Measurements from ENCODE around the gene PTGES2.
A peak's percentile ranks its signal among the peaks of the same experiment; 100 is the strongest.

PTGES2 gene

DNA sequence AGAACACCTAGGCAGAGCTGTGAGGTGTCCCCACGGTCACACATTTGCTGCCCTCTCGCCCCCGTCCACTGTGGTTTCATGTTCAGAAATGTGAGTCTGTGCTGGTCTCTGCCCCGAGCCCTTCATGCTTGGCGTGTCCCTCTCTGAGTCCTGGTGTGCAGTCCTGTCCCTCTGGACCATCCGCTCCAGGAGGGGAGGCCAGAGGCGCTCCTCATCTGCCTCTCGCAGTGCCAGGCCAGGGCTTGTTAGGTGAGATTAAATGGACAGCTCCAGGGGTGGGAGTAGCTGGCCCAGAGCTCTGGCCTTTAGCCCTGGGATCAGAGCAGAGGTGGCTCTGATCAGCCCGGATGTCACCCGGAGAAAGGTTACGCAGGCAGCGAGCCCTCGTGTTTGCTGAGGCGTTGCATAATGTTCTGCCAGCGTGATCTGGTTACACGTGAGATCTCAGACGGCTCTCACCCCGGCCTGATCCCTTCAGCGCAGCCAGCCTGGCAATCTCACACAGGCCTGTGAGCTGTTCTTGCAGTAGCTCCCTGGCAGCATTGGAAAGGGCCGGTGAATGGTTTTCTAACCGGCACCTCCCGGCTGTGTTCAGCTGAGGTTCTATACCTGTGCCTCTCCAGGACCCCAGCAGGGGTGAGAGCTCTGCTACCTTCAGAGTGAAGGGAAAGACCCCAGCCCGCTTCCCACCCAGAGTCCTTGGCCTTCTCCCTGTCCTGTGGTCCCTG, 24.5 kb downstream of the PTGES2 start:
- no peak for DNase-seq

DNA sequence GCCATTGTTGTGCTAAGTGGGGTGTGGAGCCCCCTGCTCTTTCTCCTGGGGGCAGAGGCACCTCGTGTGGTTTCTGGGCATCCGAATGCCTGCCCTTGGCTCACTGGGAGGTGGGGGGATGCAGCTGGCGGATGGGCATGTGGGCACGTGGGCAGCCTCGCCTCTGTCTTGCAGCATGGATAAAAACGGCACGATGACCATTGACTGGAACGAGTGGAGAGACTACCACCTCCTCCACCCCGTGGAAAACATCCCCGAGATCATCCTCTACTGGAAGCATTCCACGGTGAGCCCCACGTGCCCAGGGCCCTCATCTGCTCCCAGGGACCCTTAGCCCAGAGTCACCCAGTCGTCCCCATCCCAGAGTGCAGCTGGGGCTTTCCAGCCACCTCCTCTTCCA, 25.3 kb downstream of the PTGES2 start:
- no peak for DNase-seq

DNA sequence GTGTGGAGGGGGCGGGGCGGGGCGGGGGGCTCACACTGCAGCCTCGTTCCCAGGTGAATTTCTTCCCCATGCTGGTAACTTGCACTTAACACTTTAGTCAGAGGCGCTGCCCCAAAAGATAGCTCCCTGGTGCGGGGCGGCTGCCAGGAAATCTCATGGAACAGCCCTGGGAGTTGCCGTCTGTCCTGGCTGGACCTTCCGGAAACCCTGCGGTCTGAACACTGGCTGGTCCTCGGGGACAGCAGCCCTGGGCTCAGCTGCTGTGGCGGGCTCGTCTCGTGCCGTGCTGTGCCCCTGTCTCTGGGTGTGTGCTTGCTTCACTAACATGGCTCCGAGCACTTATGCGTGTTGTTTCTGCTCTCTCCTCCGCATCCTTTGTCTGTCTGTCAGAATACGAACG, 25.8 kb downstream of the PTGES2 start:
- no peak for DNase-seq

DNA sequence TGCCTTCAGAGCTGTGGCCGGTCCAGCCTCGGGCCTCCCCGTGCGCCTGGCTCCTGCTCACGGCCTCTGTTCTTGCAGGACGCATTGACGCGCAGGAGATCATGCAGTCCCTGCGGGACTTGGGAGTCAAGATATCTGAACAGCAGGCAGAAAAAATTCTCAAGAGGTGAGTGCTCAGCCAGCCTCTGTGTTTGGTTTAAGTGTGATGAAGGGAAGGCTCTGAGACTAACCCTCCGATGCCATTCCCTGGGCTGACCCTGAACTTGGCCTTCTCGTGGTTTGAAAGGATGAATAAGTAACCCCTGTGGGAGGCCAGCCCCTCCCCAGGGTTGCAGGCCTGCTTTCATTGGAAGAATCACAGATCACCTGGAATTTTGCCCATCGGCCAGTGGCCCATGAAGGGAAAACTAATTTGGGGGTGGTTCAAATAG, 26.3 kb downstream of the PTGES2 start:
- DNase-seq: no peak

DNA sequence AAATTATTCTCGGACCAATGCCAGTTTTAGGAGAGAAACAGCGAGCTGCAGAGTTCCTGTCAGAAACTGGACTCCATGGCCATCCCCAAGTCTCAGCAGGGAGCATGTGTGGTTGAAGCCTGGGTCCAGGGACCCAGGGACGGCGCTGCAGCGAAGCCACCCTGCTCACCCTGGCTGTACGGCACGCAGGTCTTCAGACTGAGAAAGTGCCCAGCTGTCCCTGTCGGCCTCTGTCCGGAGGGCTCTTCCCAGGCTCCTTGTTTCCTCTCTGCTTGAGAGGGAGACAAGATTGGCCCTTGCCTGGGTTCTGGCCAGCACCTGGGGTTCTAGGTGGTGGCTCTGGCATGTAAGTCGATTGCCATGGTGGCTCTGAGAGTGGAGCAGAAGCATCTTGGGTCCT, 26.9 kb downstream of the PTGES2 start:
- no peak for DNase-seq

DNA sequence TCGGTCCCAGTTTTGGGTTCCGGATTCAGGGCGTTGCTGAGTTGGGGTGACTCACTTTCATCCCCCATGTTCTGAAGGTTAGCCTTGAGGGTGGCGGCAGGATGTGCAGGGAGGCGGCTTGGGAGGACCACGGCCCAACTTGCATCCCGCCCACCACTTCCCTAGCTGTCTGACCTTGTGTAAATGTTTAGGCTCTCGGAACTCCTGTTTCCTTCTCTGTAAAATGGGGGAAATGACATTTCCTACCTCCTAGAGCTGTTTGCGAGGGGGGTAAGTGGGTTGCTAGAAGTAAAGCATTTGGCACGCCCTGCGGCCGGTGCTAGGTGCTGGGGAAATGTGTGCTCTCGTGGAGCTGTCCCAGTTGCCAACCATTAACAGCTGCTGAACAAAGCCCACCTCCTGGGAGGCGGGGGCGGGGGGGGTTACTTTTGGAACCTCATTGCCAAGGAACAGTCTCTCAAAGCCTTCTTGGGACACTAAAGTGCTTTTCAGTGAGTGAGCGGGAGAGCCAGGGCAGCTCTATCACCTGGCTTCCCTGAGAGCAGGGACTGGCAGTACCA, 27.5 kb downstream of the PTGES2 start:
- no peak for DNase-seq

DNA sequence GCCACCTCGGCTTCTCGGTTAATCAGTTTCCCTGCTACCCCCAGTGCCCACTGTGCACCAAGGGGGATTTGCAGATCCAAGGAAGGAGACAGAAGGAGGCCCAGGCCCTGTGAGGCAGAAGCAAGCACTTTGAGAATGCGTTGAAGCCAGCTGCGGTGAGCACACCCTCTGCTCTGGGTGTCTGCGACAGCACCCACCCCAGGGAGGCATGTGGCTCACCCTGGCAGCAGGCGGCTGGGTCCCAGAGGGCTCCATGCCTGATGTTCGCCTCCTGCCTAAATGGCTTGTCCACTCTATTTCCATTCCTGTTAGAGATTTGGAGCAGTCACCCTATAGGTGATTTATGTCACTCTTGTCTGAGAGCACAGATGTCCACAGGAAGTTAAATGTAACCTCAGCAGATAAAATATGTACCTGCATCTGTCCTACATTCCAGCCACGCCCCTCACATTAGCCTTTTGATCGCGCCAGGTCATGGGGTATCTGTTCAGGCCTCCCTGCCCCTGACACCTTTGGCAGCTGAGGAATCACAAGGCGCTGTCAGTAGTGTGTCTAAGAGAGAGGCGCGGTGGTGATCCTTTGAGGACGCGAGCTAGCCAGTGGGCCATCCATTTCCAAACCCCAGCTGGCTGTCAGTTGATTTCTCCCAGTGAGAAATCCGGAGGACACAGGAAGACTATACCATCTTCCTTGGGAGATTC, 28.1 kb downstream of the PTGES2 start:
- DNase-seq: no peak

DNA sequence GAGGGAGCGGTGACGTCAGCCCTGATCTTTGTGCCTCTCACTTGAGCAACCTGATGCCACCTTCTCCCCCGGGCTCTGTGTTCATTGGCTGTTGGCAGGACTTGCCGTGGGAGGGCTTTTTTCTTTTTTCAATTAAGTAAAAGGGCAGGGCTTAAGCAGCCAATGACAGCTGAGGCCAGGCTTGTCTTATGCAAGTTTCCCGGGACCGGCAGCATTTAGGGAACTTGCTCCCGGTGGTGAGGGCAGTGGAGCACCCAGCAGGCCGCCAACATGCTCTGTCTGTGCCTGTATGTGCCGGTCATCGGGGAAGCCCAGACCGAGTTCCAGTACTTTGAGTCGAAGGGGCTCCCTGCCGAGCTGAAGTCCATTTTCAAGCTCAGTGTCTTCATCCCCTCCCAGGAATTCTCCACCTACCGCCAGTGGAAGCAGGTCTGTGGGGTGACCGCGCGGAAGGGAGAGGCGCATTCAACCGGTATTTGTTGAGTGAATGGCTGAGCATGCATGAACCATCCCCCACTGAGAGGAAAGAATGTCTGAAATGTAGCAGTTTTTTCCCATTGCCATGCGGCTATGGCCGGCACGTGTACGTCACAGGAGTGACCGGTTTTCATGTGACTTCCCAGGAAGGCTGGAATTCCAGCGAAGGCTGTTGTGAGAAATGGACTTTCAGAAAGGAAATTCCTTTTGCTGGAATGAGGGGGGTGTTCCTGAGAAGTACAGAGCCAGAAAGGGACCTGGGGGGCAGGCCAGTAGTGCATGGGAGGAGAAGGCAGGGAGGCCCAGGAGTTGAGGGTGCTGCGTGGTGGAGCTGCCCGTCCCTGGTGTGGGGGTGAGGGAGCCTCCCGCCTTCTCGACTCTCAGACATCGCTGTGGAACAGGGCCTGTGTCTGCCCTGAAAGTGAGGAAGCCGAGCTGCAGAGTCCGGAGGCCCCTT, 29.0 kb downstream of the PTGES2 start:
- DNase-seq: peak; percentile 64 to 71

DNA sequence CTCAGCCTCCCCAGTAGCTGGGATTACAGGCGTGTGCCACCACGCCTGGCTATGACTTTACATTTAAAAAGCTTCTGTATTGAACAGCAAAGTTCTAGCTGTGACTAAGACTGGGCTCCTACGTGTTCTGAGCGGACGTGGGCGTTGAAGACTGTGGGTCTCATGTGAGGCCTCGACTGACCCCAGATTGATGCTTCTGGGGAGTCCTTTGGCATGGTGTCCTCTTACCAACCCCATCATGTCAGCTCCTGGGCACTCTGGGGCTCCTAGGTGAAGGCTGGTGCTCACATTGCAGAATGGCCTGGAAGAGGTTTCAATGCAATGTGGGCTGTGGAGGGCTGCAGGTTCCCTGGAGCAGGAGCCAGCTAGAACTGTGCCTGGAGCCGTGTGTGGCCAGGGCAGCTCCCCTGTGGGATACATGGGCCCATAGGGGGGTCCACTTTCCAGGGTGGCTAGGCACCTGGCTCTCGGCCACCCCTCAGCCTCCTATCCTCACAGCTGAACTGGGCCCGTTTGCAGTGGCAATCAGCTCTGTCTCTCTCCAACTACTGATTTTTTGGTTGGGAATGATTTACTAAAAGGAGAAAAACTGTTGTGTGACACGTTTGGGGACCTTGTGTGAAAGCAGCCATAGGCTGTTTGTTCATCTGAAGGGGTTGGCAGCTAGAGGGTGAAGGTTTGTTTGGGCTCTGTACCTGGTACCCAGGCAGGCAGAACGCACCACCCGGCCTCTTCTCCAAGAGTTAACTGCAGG, 29.8 kb downstream of the PTGES2 start:
- no peak for DNase-seq

DNA sequence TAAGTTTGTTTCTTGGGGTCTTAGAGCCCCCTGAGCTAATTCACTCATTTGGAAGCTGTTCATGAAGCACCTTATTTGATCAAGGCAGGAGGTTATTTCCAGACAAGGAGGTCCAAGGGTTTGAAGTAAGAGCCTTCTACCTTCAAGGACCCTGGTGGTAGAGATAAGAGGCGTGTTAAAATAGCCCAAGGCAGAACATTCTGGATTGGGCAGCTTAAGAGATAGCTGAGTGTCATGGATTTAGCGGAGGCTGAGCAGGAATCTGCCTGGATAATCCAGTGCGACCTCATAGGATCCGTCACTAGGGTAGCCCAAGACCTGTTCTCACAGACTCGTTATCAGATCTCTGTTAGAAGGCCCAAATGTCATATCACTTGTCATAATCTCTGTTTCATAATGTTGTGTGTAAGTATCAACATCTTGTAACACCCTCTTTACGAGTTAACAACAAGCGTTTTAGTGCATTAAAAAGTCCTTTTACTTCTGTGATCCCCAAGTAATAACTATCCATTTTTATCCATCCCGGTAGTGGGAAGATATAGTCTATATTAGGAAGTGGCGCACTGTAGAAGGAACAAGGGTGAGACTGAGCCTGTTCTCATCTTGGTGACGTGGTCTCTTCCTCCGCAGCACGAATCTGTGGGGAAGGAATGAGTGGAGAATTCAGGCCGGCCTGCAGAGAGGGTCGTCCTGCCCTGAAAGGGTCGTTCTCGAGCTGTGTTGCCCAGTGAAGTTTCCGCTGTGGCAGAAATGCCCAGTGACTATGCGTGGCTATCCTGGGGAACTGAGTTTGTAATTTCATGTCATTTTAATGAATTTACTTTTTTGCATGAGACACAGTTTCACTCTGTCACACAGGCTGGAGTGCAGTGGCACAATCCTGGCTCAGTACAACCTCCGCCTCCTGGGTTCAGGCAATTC, 30.7 kb downstream of the PTGES2 start:
- no peak for DNase-seq

DNA sequence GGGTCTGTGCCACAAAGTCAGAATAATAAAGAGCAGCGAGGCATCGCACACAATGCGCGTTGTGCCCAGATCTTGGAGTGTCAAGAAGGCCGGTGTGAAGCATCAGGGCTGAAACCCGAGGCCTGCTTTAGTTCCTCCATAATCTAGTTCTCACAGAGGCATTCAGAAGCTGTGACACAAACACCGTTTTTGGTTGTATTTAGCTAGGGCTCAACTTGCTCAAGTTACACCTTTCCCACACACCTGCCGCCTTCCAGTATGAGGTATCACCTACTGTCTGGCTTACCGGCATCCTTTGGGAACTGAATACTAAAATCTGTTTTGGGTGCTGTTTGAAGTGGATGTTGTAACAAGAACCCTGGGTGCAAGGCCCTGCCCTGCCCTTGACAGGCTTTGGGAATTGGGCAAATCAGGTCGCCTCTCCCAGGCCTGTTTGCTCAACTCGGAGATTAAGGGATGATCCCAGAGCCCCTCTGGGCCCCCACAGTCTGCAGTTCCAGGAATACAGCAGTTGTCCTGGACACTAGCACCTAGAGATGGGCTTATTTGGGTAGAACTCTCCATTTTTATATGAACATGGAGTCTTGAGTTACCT, 32.5 kb downstream of the PTGES2 start:
- no peak for DNase-seq

DNA sequence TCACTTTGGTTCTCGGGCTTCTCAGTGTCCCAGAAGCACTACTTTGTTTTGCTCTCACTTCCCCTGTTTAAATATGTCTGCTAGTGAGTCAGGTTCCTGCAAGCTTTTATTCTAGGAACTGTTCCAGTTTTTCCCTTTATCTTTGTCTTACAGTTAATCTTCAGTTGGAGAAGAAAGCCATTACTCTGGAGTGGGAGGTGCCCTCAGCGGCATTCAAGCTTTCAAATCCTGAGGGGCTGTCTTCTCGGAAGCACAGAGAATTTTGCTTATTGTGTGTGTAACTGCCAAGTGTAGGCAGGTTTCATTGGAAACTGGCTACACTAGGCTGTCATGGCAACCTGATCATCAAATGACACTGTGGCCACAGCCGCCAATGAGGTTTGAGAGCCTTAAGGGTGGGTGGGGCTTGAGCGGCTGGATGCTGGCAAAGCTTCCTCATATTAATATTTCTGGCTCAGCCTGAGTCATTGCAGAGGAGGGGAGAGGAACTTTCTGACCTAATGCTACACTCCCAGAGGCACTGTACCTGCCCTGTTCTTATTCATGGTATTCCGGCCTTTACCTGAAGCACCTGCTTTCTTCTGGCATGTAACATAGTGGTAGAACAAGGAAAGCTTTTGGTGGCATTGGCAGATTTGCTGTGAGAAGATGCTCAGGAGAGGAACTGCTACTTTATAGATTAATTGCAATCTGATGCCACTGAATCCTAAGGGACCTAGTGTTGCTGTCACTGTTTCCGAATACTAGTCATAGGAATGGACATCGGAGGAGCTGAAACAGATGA, 33.2 kb downstream of the PTGES2 start:
- peak; percentile 87 to 91 for DNase-seq

DNA sequence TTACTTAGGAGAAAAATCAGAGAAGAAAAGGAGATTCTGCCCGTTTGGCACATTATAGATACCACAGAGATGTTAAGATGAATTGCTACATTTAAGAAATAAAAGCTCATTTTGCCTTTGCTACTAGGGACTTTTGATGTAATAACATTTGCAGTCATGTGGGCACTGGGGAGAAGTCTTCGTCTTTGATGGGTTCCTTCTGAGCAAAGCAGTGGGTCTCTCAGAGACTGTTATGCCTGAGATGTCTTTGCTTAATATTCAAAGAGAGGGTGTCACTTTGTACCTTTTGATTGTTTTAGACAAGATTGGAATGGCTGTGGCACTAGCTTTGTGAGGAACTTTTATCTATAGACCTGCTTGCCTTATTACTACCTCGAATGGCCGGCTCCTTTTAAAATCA, 34.5 kb downstream of the PTGES2 start:
- no peak for DNase-seq

DNA sequence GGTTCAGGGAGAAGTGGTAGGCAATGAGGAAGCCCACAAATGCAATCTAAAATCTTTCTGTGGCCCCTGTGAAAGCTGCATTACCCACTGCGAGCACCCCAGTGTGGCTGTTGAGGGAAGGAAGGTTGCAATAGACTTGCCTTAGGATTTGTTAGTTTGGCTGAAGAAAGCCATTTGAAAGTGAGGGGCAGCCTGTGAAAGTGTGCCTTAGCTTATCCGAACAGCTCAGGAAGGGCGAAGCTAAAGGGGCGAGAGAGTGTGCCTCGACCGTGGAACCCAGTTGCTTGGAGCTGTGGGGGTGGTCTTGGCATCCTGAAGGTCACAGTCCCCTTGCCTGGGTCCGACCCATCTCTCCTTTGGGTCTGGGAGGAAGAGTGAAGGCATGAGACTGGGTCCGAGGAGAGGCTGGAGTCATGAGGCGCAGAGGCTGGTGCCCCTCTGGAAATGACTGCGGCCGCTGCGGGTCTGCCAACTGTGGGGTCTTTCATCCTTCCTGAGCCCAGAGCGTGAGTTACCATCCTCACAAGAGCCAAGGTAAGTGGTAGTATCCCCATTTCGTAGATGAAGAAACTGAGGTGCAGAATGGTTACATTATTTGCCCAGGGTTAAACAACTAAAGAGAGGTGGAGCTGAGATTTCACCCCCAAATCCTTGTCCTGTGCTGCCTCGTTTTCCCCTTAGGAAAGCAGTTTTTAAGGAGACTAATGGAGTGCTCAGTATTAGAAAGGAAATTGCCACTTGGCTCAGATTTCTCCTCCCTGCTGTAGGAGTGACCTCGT, 35.1 kb downstream of the PTGES2 start:
- DNase-seq: no peak

DNA sequence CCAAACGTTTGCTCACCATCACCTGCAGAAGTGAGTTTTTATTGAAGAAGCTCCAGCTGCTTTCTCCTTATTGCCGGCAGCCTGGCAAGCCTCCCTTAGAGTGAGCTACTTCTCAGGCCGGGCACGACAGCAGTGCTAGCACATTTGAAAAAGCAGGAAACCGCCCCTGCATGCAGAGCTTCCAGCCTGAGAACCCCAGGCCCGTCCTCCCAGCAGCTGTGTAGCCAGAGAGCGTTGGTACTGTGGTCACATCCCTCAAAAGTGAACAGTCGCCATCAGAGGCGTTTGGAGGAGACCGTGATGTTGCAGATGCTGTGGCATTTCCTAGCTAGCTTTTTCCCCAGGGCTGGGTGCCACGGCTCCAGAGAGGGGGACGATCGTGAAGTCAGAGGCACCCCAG, 36.0 kb downstream of the PTGES2 start:
- DNase-seq: no peak

DNA sequence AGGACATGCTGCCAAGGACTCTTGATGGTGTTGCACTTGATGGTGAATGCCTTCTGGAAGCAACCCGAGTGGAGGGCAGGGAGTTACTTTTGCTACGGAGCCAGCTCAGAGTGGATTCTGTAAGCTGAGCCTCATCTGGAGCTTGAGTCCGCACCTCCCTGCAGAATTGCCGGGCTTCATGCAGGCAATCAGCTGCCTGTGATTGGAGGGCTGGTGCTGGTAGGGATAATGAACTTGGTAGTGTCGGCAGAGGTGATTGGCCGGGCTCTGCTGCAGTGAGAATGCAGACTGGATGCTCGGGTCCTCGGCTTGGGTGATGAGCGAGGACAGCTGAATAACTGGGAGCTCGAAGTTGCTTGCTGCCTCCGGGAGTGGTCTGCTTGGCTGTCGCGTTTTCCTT, 36.4 kb downstream of the PTGES2 start:
- DNase-seq: no peak

DNA sequence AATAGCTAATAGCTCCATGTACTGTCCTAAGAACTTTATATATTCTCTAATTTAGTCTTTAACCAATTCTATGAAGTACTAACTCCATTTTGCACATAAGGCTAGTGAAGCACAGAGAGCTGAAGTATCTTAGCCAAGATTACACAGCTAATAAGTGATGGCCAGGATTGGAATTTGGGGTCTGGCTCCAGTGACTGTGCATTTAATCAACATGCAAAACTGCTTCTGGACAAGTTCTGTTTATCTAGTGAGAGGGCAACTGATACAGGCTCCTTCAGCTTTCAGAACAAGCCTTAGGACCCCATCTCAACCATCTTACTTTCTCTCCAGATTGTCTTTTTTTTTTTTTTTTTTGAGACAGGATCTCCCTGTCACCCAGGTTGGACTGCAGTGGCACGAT, 38.2 kb downstream of the PTGES2 start:
- DNase-seq: no peak

DNA sequence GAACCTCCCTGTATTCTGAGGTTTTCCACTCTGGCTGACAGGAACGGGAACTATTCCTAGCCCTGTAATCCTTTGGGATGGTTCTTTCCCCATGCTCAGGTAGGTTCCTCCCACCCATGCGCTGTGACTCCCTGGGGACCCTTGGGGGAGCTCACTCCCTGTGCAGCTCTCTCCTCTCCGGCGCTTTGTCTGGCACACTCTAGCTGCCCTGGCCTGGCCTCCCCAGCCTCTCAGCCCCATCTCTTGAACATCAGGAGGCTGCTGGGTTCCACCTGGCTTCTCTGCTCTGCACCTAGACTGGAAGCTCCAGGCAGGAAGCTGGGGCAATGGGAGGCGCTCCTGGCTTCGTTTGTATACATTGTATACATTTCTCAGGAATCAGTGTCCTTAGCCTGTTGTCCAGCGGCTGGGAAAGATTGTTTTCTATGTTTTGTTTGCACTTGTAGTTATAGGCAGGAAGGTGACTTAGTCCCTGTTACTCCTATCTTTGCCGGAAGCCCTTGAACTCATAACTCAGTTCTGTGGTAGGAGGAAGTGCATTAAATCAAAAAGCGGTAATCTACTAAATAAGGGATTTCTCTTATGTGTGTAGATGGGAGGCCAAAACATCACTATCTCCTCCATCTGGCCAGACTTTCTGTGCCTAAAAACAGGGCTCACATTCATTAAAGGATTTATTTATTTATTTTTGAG, 39.1 kb downstream of the PTGES2 start:
- DNase-seq: no peak

DNA sequence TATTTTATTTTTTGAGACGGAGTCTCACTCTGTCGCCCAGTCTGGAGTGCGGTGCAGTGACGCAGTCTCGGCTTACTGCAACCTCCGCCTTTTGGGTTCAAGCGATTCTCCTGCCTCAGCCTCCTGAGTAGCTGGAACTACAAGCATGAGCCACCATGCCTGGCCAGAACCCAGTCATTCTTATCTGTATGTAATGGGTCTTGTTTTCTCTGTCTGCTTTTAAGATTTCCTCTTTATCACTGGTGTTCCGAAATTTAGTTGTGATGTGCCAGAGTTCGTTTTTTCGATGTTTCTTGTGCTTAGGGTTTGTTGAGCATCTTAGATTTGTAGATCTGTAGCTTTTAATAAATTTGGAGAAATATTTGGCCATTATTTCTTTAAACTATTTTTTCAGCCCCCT, 40.3 kb downstream of the PTGES2 start:
- DNase-seq: no peak

Data from activated CD4-positive, alpha-beta T cell treated with anti-CD3 and anti-CD28 coated beads, Interleukin-2, amount 50 U/mL, for 48 hours (primary cell).